Tibial nerve (tissue), 4 donors: ENCODE measurements around the gene CAMK2G.

Experiments used
- CTCF ChIP-seq, 5 experiments: fragments of 200-600 bp in 3 of 5; fragments of 450-650 bp in 2 of 5; sonication (generic) in 3 of 5; IDR thresholded peaks; one replicate each; pipeline ENCODE4 v1.5.1; 2016 to 2019; ENCODE audit warnings: antibody characterized with exemption in 5 of 5, mild to moderate bottlenecking in 3 of 5, moderate library complexity in 2 of 5
- EP300 ChIP-seq, 2 donors: sonication (generic); formaldehyde crosslinking; IDR thresholded peaks; one replicate each; pipeline ENCODE4 v1.6.1; 2017; ENCODE audit warnings: antibody characterized with exemption in 2 of 2, mild to moderate bottlenecking in 1 of 2
- POLR2A ChIP-seq, 2 donors: fragments of 450-650 bp; IDR thresholded peaks; one replicate each; pipeline ENCODE4 v1.6.1; 2017; ENCODE audit warnings: antibody characterized with exemption in 2 of 2, mild to moderate bottlenecking in 2 of 2, moderate library complexity in 2 of 2

GRCh38 chr10:73815719-73816030, 58.7 kb downstream of the CAMK2G start:
- TF ChIP-seq CTCF (IDR thresholded peaks at IDR 0.05) (no peak), POLR2A (IDR thresholded peaks at IDR 0.05) (no peak), EP300 (IDR thresholded peaks at IDR 0.05) (no peak)
